Activated T-cell treated with anti-CD3 and anti-CD28 coated beads for 48 hours (primary cell): ENCODE results near the gene GRK4.
"Not testable (repeated sequence)": the region's sequence is repeated elsewhere in the genome, so short reads cannot be mapped to it uniquely, and the experiment has no call there.

Source experiments
- DNase-seq: peaks from one replicate; pipeline ENCODE4 v3.0.0-alpha.2; 2020; ENCODE audit warnings: low read depth

GRK4 gene

DNA sequence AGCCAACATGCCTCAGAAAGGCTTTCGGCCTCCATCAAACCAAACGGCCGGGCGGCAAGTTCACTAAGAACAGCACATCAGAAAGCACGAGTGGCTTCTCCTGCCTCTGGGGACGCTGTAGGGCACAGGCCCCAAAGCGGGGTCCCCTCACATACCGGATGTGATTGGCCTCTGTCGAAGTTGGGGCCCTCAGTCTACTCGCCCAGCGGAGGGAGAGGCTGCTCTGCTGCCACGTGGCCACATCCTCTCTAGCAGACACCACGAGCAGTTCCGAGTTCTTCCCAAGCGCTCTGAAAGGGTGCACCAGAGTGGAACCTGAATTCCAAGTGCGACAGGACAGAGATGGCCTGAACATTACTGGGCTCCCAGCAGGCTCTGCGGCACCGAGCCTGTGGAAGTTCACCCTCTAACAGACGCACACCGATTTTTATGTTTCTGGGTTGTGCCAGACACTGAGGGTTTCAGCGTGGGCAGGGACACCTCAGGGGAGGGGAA lies 21.3 kb upstream of the GRK4 start:
- no peak for DNase-seq

DNA sequence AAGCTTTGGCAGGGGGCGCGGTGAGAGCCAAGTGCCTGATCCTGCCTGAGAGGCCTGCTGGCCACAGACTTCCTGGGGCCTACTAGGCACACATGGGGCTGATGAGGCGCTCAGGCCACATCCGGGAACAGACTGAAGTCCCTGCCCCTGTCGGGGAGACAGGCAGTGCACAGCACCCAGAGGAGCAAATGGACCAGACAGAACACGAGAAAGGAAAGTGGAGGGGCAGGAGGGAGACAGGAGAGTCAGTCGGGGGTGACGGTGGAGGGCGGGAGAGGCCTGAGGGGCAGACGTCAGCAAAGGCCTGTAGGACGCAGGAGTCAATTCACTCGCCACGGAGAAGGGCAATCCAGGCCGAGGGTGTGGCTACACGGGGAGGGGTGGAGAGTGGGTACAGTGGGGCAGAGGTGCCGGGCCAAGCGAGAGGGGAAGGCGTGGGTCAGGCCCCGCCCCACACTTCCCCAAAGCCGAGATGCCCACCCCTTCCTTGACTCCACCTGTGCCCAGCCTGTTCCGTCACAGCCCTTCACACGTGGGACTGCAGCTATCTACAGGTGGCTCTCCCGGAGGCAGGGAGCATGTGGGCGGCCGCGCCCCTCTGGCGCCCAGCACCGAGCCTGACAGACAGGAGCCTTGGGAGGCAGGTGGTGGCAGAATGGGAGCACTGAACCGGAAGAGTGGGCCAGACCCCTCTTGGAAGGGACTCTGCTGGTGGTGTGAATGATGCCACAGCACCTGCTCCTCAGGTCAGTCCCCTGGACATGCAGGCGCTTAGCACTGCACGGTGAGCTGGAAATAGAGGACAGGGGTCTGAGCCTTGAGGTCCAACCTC lies 20.6 kb upstream of the GRK4 start:
- no peak for DNase-seq

DNA sequence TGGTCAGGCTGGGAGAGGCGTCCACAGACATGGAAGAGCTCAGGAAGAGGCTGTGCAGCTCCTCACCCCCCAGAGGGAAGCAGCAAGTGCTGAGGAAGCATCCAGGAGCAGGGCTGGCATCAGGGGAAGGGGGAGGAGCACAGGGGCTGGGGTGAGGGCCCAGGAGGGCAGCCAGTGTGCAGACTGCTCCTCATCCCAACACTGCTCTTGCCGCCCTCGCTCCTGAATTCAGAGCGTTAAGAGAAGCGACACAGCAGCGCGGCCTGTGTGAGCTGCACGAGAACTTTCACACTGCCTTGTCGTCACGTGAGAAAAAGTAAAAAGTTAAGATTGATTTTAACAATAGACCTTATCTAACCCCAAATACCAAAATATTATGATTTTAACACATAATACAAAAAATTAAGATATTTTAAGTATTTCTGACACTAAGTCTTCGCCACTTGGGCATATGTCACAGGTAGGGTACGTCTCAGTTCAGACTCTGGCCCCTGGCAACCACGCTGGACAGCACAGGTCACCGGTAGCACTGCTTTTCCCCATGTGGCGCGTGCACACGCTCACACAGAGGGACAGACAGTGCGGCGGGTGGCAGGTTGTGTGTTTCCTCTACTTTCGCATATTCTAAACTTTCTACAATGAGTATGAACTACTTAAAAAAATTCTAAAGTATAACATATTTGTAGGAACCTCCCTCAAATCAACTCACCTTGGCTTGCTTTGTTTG lies 19.8 kb upstream of the GRK4 start:
- DNase-seq = no peak

DNA sequence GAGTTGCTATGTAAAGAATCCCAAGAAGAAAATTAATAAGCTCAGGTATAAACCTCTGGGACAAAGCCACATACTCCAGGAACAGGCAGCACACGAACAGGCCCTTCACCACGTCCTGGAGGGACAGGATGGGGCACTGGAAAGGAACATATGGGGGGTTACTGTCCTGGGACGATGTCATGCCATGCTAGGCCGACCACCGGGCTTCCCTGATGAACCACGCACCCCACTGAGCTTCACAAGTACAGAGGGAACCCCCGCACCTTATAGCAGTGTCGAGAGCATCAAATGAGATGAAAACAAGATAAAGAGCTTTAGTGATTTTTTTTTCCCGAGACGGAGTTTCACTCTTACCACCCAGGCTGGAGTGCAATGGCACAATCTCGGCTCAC lies 19.3 kb upstream of the GRK4 start:
- DNase-seq = no peak

DNA sequence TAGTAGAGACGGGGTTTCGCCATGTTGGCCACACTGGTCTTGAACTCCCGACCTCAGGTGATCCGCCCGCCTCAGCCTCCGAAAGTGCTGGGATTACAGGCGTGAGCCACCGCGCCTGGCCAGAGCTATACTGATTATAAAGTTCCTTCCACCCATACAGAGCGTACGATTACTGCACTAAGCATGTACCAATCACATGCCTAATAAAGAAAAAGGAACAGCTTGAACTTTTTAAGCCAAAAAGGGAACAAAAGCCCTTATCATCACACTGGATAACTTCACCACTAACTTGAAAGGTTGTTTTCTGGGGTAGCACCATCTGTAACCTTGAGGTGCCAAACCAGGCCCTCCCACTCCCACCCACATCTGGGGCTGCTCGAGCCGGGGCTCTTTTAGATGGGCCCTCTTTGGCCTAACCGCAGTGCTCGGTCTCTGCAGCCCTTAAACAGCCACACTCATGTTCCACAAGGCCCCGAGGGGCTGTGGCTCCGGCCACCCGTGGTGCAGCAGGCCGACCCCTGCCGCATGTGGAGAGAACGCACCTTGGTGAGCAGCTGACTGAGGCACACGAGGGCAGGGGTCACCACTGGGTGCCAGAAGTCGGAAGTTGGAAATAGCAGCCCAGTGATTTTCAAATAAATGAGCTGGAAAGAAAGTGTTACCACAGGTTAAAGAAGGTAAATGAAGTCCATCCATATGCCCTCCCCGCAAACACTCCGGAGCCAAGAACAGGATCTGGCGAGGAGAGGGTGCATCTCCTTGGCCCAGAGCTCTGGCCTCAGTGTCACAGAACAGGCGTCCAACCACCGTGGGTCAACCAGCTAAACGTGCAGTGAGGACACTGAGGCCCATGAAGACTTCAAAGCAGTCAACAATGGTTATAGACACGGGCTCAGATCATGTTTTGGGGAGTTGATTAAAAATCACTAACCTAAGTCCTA lies 18.5 kb upstream of the GRK4 start:
- DNase-seq = no peak

DNA sequence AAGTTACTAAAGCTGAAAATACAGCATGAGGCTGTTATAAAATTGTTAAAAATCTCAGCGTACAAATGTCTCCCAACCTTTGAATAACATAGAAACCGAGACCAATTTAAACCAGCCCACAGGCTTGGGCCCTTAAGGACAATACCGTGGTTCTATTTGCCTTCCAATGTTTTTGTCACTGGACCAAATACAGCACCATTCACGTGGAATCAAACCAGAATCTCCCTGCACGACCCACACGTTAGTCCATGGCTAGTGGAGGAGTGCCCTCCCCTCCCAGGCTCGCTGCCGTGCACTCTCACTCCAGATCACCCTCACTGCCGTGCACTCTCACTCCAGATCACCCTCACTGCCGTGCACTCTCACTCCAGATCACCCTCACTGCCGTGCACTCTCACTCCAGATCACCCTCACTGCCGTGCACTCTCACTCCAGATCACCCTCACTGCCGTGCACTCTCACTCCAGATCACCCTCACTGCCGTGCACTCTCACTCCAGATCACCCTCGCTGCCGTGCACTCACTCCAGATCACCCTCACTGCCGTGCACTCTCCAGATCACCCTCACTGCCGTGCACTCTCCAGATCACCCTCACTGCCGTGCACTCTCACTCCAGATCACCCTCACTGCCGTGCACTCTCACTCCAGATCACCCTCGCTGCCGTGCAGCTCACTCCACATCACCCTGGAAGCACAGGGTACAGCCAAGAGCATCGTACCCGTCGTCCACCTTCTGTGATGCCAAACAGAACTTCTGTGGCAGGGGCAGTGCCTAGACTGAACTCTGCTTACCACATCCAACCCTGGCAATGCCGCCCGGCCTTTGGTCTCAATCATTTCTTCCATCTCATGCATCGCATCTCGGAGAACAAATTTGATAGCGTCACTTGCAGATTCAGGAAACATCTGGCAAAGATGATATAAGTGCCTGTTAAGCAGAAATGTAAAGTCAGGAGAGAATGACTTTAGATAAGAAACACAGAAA lies 17.5 kb upstream of the GRK4 start:
- DNase-seq = not testable (repeated sequence)

DNA sequence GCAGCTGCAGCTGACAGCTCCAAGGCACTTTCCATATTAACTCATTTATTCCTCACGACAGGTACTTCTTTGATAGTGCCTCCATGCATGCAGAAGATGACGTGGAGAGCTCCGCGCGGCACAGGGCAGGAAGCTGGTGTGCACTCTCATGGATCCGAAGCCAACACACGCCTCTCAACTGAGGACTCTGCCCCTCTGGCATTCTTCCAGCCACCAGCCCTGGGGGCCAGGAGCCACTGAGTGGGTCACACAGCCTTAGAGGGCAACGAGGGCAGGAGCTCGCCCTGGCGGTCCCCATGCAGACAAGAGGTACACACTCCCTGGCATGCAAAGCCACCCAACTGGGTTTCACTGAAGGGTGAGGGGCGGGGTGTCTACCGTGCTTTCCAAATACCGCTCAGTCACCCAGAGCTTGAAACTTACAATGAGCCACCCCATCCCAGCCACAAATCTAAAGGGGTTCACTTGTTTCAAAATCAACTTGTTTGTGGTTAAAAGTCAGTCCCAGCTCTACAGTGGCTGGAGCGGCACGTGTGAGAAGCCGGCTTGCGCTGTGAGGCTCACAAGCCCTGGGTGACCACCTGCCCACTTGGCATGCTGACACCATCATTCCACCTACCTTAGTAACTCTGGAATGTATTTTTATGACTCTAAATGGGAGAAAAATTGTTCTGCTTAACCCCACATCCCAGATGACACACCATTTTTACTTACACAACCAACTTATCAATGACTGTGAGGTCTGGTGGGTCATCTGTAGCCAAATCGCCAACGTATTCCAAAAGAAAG lies 16.4 kb upstream of the GRK4 start:
- no peak for DNase-seq

DNA sequence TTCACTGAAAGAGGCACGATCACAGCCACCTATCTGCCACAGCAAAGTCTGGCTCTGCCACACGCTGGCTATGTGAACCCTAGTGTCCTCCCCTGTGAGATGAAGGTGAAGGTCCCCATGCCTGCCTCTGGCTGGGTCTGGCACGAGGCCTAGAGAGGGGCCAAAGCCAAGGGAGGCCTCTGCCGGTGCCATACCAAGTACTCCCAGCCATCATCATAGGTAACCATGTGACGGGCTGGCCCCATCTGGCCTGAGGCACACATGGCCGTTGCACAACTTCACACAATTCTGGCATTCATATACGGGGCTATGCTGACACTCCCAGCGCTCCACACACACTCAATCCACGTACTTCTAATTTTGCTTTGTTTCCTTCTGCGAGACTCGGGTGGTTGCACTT lies 15.4 kb upstream of the GRK4 start:
- DNase-seq = no peak

DNA sequence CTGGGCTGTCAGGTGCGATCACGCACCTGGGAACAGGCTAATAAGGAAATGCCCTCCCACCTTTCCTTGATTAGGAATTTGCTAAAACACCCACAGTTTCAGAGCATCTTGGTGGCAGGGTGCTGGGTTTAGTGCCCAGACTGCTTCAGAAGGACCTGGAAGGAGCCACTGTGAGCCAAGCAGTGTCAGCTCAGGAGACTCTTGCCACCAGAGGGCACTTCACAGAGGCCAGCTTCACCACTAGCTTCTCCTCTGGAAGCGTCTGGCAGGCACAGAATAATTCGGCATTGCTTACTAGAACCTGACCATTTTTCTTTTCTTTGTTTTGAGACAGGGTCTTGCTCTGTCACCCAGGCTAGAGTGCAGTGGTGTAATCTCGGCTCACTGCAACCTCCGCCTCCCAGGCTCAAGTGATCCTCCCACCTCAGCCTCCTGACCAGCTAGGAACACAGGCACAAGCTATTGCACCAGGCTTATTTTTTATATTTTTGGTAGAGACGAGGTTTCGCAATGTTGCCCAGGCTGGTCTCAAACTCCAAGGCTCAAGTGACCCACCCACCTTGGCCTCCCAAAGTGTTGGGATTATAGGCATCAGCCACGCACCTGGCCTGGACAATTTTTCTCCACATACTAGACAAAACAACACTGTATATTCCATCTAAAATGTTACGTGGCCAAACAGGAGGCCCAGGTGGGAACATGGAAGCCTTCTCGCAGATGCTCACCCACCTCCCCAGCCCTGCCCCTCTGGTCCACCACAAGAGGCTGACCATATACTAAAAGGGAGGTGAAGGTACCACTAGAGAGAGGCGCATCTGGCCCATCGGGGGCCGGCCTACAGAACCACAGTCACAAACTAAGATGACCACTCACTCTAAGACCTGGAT lies 14.2 kb upstream of the GRK4 start:
- DNase-seq = no peak

DNA sequence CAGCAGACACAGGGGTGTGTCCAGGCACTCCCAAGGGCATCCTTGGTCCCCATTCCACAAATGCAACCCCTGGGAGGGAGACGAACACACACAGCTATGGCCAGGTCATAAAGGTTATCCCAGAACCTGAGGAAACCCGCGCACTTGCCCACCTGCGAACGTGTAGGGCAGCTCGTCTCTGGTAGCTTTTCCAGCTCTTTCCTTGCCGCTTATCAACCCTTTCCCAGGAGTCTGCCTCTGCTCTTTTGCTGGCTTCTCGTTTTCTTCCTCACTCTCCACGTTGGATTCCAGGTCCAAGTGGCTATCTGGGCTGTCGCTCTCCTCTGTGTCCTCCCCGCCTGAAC lies 13.6 kb upstream of the GRK4 start:
- DNase-seq = no peak

DNA sequence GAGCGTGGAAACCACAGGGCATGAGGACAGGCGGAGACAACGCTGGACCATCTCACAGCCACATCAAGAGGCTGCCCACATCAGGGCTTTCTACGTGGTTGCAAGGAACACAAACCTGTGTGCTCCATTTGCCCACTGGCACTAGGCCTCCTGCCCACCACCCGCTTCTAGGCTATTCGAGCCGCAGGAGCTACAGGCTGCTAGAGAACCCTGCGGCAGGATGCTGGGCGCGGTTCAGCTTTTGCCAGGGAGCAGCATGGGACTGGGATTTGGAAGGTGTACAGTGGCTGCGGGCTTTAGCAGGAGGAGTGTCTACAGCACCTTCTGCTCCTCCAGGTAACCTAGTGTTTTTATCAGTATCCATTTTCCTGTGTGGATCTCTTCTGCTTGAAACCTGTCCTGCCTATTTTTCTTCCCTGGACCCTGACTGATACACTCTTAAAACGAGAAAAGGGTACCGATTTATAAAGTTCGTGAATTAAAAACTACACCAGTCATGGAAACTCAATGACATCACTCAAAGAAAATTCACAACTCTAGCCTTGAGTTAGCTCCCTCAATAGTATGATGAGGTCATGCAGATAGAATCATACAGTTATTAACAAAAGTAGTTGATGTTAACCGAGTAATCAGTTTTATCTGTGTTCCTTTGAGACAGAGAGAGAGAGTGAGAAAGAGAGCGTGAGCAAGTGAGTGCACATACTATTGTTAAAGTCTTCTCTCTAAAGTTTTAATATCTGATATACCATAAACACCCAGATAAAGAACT lies 13.0 kb upstream of the GRK4 start:
- no peak for DNase-seq

DNA sequence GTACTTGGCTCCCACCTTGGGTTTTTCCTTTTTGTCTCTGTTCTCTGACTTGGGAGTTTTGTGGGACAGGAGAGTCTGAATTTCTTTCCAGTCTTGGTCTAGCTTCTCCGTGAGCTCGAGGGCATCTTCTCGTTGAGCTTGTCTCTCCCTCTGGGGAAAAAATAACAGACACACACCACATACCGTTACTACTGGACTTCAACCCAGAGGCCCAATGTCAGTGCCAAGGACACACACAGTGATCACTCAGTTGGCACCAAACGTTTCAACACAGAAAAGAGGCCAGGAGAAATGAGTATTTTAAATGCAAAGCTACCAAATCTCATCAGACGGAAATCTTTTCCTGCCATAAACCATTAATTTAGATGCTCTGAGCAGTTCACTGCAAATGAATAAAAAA lies 9.9 kb upstream of the GRK4 start:
- DNase-seq = no peak

DNA sequence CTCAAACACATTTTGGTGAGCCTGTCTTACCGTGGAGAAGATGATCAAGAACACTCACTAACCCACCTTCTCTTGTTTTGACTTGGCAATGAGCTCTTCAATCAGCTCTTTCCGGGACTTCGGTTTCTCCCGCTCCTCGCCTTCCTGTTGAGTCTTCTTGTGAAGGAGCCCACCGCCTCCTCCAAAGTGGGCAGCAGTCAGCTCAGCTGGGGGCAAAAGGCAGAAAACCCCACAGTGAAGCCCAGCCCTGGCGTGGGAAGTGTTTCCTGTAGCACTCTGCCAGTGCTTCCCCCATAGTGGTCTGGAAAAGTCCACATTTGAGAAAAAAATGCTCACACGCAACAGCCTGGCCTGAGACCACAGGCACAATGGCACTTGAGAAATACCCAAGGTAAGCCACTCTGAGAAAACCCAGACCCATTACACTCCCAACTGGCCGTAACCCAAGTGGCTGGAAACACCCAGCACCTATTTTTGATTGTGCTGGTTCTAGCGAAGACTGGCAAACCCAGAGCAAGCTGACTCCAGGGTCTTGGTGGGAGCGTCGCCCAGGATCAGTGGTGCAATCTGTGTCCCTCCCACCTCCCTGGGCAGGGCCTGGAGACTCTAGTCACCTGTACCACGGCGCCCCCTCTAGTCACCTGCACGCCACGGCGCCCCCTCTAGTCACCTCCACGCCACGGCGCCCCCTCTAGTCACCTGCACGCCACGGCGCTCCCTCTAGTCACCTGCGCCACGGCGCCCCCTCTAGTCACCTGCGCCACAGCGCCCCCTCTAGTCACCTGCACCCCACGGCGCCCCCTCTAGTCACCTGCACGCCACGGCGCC lies 8.8 kb upstream of the GRK4 start:
- DNase-seq = peak; percentile 76

DNA sequence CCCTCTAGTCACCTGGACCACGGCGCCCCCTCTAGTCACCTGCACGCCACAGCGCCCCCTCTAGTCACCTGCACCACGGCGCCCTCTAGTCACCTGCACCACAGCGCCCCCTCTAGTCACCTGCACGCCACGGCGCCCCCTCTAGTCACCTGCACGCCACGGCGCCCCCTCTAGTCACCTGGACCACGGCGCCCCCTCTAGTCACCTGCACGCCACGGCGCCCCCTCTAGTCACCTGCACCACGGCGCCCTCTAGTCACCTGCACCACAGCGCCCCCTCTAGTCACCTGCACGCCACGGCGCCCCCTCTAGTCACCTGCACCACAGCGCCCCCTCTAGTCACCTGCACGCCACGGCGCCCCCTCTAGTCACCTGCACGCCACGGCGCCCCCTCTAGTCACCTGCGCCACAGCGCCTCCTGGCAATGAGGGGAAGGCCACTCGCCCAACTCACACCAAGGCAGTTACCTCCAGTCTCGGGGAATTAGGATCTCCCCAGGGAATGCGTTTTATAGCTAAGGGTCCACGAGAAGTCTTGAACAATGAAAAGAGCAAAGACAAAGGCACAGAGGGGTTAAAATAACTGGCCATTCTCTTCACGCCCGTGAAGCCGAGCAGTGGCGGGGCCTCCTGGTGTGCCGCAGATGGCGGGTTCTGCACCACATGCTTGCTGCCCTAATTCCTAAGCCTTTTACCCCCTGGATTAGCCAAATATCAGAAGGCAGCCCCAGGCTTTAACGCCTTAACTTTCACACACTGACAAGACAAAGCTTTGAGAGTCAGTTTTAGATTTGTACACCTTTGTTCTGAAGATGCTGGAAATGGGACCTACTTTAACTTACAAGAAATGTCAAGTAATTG lies 8.0 kb upstream of the GRK4 start:
- not testable (repeated sequence) for DNase-seq

DNA sequence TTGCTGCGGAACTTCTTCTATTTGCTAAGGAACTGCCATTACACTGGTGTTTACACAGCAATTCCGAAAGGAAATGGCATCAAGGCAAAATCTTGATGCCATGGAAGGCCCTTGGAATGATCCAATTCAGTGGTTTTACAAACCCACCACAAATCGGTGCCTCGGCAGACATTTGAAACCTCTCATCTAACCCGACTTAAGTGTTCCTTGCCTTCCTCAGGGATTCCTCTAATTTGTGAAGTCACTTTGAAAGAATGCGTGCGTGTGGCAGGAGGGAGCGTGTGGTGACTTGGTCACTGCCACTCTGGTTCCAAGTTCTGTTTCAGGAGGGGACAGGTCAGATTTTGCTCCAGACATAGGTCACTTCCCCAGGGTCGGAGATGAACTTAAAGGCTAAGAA lies 4.9 kb upstream of the GRK4 start:
- no peak for DNase-seq

DNA sequence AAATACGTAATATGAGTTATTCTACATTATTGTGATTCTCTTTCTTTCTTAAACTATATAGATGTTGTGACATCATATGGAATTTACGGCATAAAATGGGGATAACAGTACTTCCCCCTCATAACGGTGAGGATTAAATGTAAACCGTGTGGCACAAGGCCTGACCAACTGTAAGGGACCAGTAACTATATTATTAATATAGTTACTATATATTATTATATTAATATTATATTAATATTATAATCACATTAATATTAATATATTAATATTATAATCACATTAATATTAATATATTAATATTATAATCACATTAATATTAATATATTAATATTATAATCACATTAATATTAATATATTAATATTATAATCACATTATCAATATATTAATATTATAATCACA lies 2.9 kb upstream of the GRK4 start:
- not testable (repeated sequence) for DNase-seq

DNA sequence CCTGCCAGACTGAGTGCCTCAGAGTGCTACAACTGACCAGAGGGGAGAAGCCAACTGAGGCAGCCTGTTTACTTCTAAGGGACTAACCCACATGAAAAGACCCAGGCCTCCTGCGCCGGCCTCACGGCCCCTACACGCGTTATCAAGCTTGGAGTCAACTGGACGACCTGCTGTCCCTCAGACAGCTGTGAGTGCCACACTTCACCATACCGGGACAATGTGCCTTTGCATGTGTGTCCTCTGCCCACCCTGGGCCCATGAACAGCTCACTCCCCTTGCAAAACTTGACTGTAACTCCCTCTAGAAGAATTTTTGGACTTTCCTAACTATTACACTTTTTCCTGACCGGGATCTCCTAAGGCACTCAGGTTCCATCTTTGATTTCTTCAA lies 2.0 kb upstream of the GRK4 start:
- no peak for DNase-seq
